ENCODE data around the gene PDE4D. TPM values are rescaled to one million over a fixed set of nuclear protein-coding genes. Genes with fewer than 3 reads are reported as not detected.

The PDE4D gene
- total RNA-seq, 1 experiment from 2014 or later, result 5.3 TPM

DNA sequence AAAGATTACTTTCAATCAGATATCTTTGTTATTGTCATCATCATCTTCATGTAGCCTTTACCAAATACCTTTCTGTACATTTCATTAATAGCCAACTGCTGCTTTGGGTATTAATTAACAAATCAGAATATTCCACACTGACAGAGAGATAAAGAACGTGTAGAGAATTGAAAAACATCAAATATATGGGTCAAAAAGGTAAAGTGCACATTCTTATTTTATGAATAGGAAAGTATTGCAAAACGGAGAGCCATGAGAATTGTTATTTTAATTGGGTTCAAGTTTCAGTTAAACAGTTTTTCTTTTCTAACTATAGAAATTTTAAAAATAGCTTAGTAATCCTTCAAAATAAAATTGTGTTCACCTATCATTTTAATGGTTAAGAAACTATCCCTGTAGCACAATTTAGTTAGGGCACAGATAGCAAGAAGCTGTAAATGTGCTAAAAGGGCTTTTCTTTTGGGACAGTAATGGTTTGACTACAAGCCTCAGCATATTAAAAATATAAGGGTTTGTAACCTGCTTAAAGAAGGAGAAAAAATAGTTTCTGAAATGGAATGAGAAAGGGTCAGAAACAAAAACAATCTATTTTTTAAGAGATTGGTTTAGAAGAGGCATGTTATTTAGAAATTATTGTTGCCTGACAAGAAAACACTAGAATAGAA is 62.9 kb downstream of the PDE4D start:
- H3K4me3 ChIP-seq (ENCODE audit: insufficient read depth, low read depth, low read length), result no peak overlapping the region
- H3K36me3 ChIP-seq (replicated peaks; ENCODE audit: control insufficient read depth, insufficient read depth, low read length), result no peaks in the 10 kb centered on the region
- no peaks in the 10 kb centered on the region for H3K27me3 ChIP-seq (ENCODE audit: control insufficient read depth, insufficient read depth, low read length)
- DNase-seq, result no peak

DNA sequence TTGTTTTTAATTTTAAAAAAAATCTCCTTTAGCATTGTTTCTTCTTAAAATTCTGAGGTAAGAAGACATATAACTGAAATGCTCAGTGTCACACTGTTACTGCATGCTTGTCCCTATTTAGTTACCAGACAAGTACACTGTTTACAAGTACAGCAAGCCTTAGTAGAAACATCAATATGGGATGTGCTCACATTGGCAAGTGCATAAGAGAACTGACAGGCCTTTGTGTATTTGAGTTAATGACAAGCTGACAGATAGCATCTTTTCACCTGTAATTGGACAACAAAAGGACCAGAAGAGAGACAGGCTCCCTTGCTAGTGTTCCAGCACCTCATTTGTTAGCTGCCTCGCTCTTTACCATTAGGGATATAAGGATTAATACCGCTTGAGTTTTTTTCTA is 63.6 kb downstream of the PDE4D start:
- no peak for DNase-seq
- H3K27me3 ChIP-seq (ENCODE audit: control insufficient read depth, insufficient read depth, low read length), result no peaks in the 10 kb centered on the region

DNA sequence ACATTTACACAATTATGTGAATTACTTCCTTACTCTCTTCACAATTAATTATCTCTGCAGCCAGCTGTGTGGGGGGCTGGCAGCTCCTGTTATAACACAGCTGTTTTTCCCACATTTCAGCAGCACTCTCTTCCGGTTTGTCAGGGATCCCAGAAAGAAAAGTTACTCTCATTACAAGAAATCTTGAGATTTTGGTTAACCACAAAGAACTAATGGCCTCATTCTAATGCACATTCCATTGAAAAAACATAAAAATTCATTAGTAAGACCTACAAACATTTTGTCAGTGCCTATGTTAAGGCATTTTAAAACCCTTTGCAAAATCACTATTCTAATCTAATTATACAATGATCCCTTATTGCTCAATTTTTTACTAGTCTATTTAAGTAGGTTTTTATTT is 64.1 kb downstream of the PDE4D start:
- DNase-seq, result no peak
- H3K27me3 ChIP-seq (ENCODE audit: control insufficient read depth, insufficient read depth, low read length), result no peaks in the 10 kb centered on the region
- no peak overlapping the region for H3K4me3 ChIP-seq (ENCODE audit: insufficient read depth, low read depth, low read length)
- no peaks in the 10 kb centered on the region for H3K36me3 ChIP-seq (replicated peaks; ENCODE audit: control insufficient read depth, insufficient read depth, low read length)

More for the DNA sequence above, 63.6 kb downstream of the PDE4D start:
- no peak overlapping the region for H3K4me3 ChIP-seq (ENCODE audit: insufficient read depth, low read depth, low read length)
- H3K36me3 ChIP-seq (replicated peaks; ENCODE audit: control insufficient read depth, insufficient read depth, low read length), result no peaks in the 10 kb centered on the region

DNA sequence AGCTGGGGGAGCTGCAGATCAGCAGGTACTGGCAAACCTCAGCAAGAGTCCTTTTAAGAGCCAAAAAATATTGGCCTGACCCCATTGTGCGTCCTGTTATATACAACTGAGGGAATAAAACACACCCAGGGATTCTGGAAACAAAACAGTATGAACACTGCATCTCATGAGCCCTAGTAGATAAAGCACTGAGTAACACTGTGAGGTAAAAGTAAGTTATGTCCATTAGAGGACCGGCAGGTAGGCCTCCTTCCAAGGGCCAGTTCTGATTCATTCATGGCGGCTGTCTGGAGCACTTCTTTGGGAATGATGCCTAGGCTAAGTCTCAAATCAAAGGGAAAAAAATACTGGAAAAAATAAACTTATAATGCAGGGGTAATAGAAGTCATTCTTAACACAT is 64.9 kb downstream of the PDE4D start:
- no peak for DNase-seq
- Histone ChIP-seq H3K4me3 (ENCODE audit: insufficient read depth, low read depth, low read length) (no peak overlapping the region), H3K36me3 (replicated peaks; ENCODE audit: control insufficient read depth, insufficient read depth, low read length) (no peaks in the 10 kb centered on the region), H3K27me3 (ENCODE audit: control insufficient read depth, insufficient read depth, low read length) (no peaks in the 10 kb centered on the region)

DNA sequence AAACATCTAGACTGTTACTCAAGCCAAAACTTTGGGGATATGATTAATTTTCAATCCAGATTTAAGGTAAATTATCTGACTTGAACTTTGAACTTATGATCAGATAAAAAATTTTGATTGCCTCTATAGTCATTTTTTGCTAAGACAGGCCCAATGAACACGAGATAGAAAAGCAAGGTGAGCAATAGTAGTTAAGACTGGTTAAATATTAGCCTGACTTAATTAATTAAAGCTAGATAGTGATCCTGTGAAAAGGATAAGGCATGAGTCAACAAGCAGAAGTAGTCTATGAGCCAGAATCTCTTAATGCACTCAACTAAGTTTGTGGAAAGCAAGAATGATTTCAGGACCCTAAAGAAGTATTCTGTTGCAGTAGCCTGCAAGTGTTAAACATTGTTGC is 66.5 kb downstream of the PDE4D start:
- no peaks in the 10 kb centered on the region for H3K27me3 ChIP-seq (ENCODE audit: control insufficient read depth, insufficient read depth, low read length)

DNA sequence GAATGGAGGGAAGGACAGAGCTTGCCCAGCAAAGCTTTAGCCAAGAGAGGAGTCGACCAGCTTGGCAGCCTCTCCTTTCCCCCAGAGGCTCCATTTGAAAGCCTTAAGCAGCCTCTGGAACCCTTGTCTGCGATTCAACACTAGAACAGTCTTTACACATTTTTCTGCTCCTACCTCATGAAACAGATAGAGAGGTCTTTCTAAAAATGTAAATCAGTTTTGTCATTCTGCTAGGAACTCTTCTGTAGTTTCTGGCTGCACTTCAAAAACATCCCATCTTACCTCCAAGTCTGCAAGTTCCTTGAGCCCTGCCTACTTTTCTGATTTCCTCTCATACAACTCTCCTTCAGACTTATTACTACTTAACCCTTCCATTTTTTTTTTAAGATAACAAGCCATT is 70.1 kb downstream of the PDE4D start:
- H3K27me3 ChIP-seq (ENCODE audit: control insufficient read depth, insufficient read depth, low read length), result no peaks in the 10 kb centered on the region
- no peaks in the 10 kb centered on the region for H3K36me3 ChIP-seq (replicated peaks; ENCODE audit: control insufficient read depth, insufficient read depth, low read length)
- DNase-seq, result no peak
- H3K4me3 ChIP-seq (ENCODE audit: insufficient read depth, low read depth, low read length), result no peak overlapping the region

More for the DNA sequence above, 66.5 kb downstream of the PDE4D start:
- H3K36me3 ChIP-seq (replicated peaks; ENCODE audit: control insufficient read depth, insufficient read depth, low read length), result no peaks in the 10 kb centered on the region
- DNase-seq, result no peak
- no peak overlapping the region for H3K4me3 ChIP-seq (ENCODE audit: insufficient read depth, low read depth, low read length)

DNA sequence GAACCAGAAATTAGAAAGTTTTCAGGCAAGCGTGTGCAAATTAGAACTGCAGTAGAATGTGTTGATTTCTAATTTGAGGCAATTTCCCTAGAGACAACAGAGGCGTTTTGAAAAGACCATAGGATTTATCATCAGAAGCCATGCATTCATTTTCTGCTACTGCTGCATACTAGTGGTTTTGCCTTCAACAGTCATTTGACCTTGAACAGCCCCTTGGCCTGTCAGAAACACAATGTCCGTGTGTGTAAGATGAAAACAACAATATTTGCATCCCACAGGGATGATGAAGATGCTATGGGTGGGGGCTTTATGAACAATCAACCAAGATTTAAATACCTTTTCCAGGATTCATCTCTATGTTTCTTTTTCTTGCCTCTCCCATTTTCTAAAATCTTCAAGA is 73.7 kb downstream of the PDE4D start:
- no peak overlapping the region for H3K4me3 ChIP-seq (ENCODE audit: insufficient read depth, low read depth, low read length)
- H3K27me3 ChIP-seq (ENCODE audit: control insufficient read depth, insufficient read depth, low read length), result no peaks in the 10 kb centered on the region
- H3K36me3 ChIP-seq (replicated peaks; ENCODE audit: control insufficient read depth, insufficient read depth, low read length), result no peaks in the 10 kb centered on the region
- DNase-seq, result no peak

DNA sequence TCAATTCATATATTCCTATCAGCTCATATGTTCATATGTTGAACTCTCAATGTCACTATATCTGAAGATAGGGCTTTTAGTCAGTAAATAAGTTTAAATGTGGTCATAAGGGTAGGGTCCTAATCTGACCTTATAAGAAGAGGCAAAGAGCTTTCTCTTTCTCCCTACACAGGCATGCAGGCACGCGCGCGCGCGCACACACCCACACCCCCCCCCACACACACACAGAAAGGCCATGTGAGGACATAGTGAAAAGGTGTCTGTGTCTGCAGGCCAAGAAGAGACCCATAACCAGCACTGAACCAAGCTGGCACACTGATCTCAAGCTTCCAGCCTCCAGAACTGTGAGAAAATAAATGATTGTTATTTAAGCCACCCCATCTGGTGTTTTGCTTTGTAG is 76.0 kb downstream of the PDE4D start:
- no peak for DNase-seq
- H3K27me3 ChIP-seq (ENCODE audit: control insufficient read depth, insufficient read depth, low read length), result no peaks in the 10 kb centered on the region
- H3K36me3 ChIP-seq (replicated peaks; ENCODE audit: control insufficient read depth, insufficient read depth, low read length), result no peaks in the 10 kb centered on the region
- H3K4me3 ChIP-seq (ENCODE audit: insufficient read depth, low read depth, low read length), result no peak overlapping the region

DNA sequence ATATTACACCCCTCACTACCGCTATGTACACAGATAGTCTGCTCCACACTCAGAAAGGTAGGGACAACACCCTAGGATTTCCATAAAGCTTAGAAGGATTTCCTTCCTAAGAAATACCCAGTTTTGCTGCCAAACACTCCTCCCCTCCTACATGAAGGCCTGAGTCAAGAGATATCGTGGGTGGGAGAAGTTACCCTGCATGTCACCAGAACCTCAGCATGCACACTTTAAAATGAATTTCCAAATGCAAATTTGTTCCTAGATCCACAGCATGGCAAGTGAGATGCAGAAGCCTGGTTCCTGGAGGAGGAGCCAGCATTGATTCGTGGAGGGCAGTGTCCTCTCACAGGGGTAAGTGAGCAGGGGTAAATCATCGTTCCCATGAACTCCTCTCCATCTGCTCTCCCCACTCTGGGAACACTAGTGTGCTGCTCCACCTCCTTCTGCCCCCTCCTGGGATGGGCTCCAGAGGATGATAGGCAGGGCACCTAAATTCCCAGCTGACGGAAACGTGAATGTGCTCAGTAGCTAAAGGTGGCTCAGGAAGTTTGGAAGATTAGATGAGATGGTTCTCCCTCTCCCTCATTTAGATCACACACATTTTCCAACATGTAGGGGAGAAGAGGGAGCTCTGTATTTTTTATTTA is 76.7 kb downstream of the PDE4D start:
- no peak overlapping the region for H3K4me3 ChIP-seq (ENCODE audit: insufficient read depth, low read depth, low read length)
- no peaks in the 10 kb centered on the region for H3K27me3 ChIP-seq (ENCODE audit: control insufficient read depth, insufficient read depth, low read length)
- no peaks in the 10 kb centered on the region for H3K36me3 ChIP-seq (replicated peaks; ENCODE audit: control insufficient read depth, insufficient read depth, low read length)
- no peak for DNase-seq

DNA sequence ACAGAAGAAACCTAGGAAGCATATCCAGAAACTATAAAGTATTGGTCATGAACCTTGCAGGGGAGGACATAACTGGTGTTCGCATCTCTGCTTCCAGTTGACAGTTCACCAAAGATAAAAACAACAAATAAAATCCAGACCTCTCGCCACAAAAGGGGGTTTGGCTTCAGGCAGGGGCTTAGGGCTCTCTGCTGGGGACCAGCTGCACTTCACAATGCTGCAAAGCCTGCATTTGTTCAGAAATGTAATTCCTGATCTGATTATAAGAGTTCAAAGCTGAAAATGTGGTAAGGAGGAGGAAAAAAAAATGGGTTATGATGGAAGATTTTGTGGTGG is 79.0 kb downstream of the PDE4D start:
- H3K4me3 ChIP-seq (ENCODE audit: insufficient read depth, low read depth, low read length), result no peak overlapping the region
- no peaks in the 10 kb centered on the region for H3K36me3 ChIP-seq (replicated peaks; ENCODE audit: control insufficient read depth, insufficient read depth, low read length)
- no peak for DNase-seq
- H3K27me3 ChIP-seq (ENCODE audit: control insufficient read depth, insufficient read depth, low read length), result no peaks in the 10 kb centered on the region; the same call in 1 of the 2 replicates

DNA sequence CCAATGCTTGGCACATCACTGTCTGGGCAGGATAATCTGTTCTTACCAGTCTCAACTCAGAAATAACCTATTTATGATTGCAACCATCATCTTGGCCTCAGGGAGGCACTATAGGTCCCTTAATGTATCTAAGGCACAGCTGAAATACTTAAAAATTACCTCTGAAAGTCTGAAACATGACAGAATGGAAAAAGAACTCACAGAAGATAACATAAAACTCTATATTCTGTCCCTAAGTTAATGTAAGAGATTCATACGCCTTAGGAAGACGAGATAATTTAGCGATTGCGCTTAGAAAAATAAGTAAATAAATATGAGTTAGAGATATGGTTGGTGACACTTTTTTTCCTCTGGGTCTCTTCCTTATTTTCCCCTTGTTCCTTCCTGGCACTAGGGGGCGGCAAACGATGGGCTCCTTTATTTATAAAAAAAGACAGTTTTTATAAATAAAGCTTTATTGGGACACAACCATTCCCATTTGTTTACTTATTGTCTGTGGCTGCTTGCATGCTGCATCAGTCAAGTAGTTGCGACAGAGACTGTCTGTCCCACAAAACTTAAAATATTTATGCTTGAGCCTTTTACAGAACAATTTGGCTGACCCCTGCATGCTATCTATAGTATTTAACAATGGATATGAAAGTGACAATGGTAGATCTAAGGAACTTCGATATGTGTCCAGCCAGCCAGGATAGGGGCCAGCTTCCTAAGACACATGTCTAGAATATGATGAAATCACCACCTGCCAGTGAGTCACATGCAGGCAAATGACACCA is 79.6 kb downstream of the PDE4D start:
- peak; percentile 53 for DNase-seq
- H3K27me3 ChIP-seq (ENCODE audit: control insufficient read depth, insufficient read depth, low read length), result no peaks in the 10 kb centered on the region; the same call in 1 of the 2 replicates
- H3K36me3 ChIP-seq (replicated peaks; ENCODE audit: control insufficient read depth, insufficient read depth, low read length), result no peaks in the 10 kb centered on the region
- H3K4me3 ChIP-seq (ENCODE audit: insufficient read depth, low read depth, low read length), result no peak overlapping the region

DNA sequence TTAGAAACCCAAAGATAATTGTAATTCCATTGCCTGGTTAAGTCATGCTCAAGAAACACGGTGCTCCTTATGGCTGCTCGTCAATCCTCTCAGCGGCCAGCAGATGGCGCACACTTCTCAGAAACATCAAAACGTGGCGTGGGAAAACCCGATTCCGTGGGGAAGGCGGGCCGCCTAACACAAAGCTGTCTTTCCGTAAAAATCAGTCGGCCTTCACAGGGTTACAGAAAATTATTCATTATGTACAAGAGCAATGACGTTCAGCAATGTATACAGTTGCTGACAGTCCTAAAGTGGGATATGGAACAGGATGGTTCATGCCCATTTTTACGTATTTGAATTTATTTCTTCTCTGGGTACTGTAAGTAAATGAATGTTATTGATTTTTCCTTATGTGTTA is 83.5 kb downstream of the PDE4D start:
- H3K27me3 ChIP-seq (ENCODE audit: control insufficient read depth, insufficient read depth, low read length), result no peaks in the 10 kb centered on the region; the same call in 1 of the 2 replicates
- H3K4me3 ChIP-seq (ENCODE audit: insufficient read depth, low read depth, low read length), result no peak overlapping the region
- peak; percentile 49 for DNase-seq
- no peaks in the 10 kb centered on the region for H3K36me3 ChIP-seq (replicated peaks; ENCODE audit: control insufficient read depth, insufficient read depth, low read length)

DNA sequence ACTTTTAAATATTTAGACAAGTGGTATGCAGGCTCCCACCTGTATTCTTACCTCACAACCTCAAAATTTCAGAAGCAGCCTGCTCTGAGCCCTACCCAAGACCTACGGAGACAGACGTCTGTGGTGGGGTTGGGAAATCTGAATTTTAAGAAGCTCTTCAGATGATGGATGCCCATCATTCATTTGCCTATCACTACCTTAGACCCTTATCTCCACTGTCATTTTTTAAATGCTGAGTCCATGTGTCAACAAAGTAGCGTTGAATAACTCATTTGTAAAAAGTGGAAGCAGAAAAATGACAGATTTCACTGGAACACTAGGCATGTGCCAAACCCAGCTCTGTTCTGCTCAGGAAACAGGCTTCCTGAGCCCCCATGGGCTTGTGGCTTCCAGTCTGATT is 85.7 kb downstream of the PDE4D start:
- Histone ChIP-seq H3K27me3 (ENCODE audit: control insufficient read depth, insufficient read depth, low read length) (no peaks in the 10 kb centered on the region; the same call in 1 of the 2 replicates), H3K4me3 (ENCODE audit: insufficient read depth, low read depth, low read length) (no peak overlapping the region), H3K36me3 (replicated peaks; ENCODE audit: control insufficient read depth, insufficient read depth, low read length) (no peaks in the 10 kb centered on the region)
- no peak for DNase-seq

DNA sequence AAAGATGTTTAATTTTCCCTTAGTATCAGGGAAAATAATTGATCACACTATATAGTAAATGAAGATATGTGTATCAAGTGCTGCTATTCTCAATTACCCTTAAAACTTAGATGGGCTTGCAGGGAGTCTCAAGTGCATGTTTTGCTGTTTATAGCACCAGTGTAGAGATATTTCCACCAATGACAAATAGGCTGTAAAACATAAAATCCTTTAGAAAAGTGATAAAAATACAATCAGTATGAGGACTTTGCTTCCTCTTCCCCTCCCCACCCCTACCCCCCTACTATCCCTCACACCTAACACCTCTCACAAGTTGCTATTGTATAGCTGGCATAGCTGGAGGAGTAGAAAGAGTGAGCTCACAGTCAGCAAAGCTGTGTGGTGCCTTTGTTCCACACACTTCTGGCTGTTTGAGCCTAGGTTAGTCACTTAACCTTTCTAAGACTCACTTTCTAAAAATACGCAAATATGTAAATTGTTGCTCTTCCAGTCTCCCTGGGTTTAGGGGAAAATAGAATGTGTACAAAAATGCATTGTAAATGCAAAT is 93.1 kb downstream of the PDE4D start:
- peak; percentile 21 for DNase-seq
- Histone ChIP-seq H3K27me3 (ENCODE audit: control insufficient read depth, insufficient read depth, low read length) (no peaks in the 10 kb centered on the region), H3K36me3 (replicated peaks; ENCODE audit: control insufficient read depth, insufficient read depth, low read length) (no peaks in the 10 kb centered on the region), H3K4me3 (ENCODE audit: insufficient read depth, low read depth, low read length) (no peak overlapping the region)

Measured in H7 (cell line).